Activated T-helper 1 cell treated with anti-CD3 and anti-CD28 coated beads, Interleukin-12 subunit alpha, Interleukin-12 subunit beta, Interleukin-2, Interleukin-4 antibody, amounts not matched to agents 30 ng/mL and 10 ng/mL and 1 ng/mL, durations not matched to agents 14 hours and 24 hours and 36 hours (primary cell): Measurements from ENCODE around the gene IGF1R. TPM values are rescaled to one million over a fixed set of nuclear protein-coding genes. Genes with fewer than 3 reads are reported as not detected.

ENCODE experiments used
- DNase-seq: peaks from one replicate; pipeline ENCODE4 v3.0.0; 2021; ENCODE audit warnings: low spot score
- H3K27ac Mint-ChIP-seq: one replicate; pipeline ENCODE4 v1.8.0; 2021; ENCODE audit warnings: mild to moderate bottlenecking, mixed read lengths
- H3K27me3 Mint-ChIP-seq: one replicate; pipeline ENCODE4 v1.8.0; 2022; ENCODE audit warnings: mild to moderate bottlenecking, moderate library complexity, mixed read lengths; ENCODE audit not compliant: insufficient read depth
- H3K36me3 Mint-ChIP-seq: one replicate; pipeline ENCODE4 v1.8.0; 2021; ENCODE audit warnings: low read depth, mixed read lengths
- H3K4me1 Mint-ChIP-seq: one replicate; pipeline ENCODE4 v1.8.0; 2021; ENCODE audit warnings: low read depth, mixed read lengths
- H3K4me3 Mint-ChIP-seq: one replicate; pipeline ENCODE4 v1.8.0; 2021; ENCODE audit warnings: mild to moderate bottlenecking, moderate library complexity, mixed read lengths
- H3K9me3 Mint-ChIP-seq: one replicate; pipeline ENCODE4 v1.8.0; 2021; ENCODE audit warnings: mixed read lengths
- intact Hi-C: fragments of 100-400 bp; cut with micrococcal nuclease; formaldehyde crosslinking; loops from one replicate; pipeline ENCODE4 v1.15.1; 2024
- total RNA-seq: library from RNA; stranded (reverse); gene quantifications from 2 replicates; pipeline ENCODE4 v1.2.3, GENCODE V29; 2022

IGF1R gene
- total RNA-seq, 1 donor from 2014 or later: 38.7 TPM

- intact Hi-C loops: no loop called here
These were observed 110.9 kb downstream of the IGF1R start for GRCh38 chr15:98759277-98759676.

GRCh38 chr15:98760112-98760826 lies 111.9 kb downstream of the IGF1R start:
- DNase-seq: no peak
- no peaks in the 10 kb centered on the region for H3K36me3 Mint-ChIP-seq
- H3K4me3 Mint-ChIP-seq: no peak overlapping the region
- no peaks in the 10 kb centered on the region for H3K27me3 Mint-ChIP-seq
- H3K9me3 Mint-ChIP-seq: no peaks in the 10 kb centered on the region
- intact Hi-C loops: no loop called here
- peaks cover under 1% of the 10 kb centered on the region for H3K4me1 Mint-ChIP-seq
- H3K27ac Mint-ChIP-seq: no peak overlapping the region

More at GRCh38 chr15:98759277-98759676, 110.9 kb downstream of the IGF1R start:
- Mint-ChIP-seq H3K27ac (no peak overlapping the region), H3K4me1 (peaks cover 6% of the 10 kb centered on the region), H3K36me3 (no peaks in the 10 kb centered on the region), H3K4me3 (no peak overlapping the region), H3K9me3 (no peaks in the 10 kb centered on the region), H3K27me3 (no peaks in the 10 kb centered on the region)
- no peak for DNase-seq

GRCh38 chr15:98760975-98761374 lies 112.6 kb downstream of the IGF1R start:
- no peaks in the 10 kb centered on the region for H3K27me3 Mint-ChIP-seq
- intact Hi-C loops: no loop called here
- DNase-seq: no peak
- H3K9me3 Mint-ChIP-seq: no peaks in the 10 kb centered on the region
- no peak overlapping the region for H3K27ac Mint-ChIP-seq
- no peaks in the 10 kb centered on the region for H3K36me3 Mint-ChIP-seq
- no peak overlapping the region for H3K4me3 Mint-ChIP-seq
- no peaks in the 10 kb centered on the region for H3K4me1 Mint-ChIP-seq

GRCh38 chr15:98763179-98763578 lies 114.8 kb downstream of the IGF1R start:
- H3K4me1 Mint-ChIP-seq: no peaks in the 10 kb centered on the region
- no peaks in the 10 kb centered on the region for H3K36me3 Mint-ChIP-seq
- H3K27ac Mint-ChIP-seq: no peak overlapping the region
- H3K4me3 Mint-ChIP-seq: no peak overlapping the region
- no peaks in the 10 kb centered on the region for H3K27me3 Mint-ChIP-seq
- H3K9me3 Mint-ChIP-seq: no peaks in the 10 kb centered on the region
- DNase-seq: no peak
- intact Hi-C loops: no loop called here

GRCh38 chr15:98764291-98764690 lies 116.0 kb downstream of the IGF1R start:
- H3K9me3 Mint-ChIP-seq: no peaks in the 10 kb centered on the region
- no peak overlapping the region for H3K4me3 Mint-ChIP-seq
- H3K36me3 Mint-ChIP-seq: no peaks in the 10 kb centered on the region
- intact Hi-C loops: no loop called here
- DNase-seq: no peak
- no peak overlapping the region for H3K27ac Mint-ChIP-seq
- H3K4me1 Mint-ChIP-seq: no peaks in the 10 kb centered on the region
- H3K27me3 Mint-ChIP-seq: no peaks in the 10 kb centered on the region

GRCh38 chr15:98765610-98766009 lies 117.3 kb downstream of the IGF1R start:
- no peak for DNase-seq
- H3K4me1 Mint-ChIP-seq: no peaks in the 10 kb centered on the region
- H3K4me3 Mint-ChIP-seq: no peak overlapping the region
- H3K27me3 Mint-ChIP-seq: no peaks in the 10 kb centered on the region
- no peaks in the 10 kb centered on the region for H3K36me3 Mint-ChIP-seq
- no peak overlapping the region for H3K27ac Mint-ChIP-seq
- H3K9me3 Mint-ChIP-seq: no peaks in the 10 kb centered on the region
- intact Hi-C loops: no loop called here

- Mint-ChIP-seq H3K4me1 (peaks cover 9% of the 10 kb centered on the region), H3K27me3 (peaks cover 2% of the 10 kb centered on the region), H3K36me3 (no peaks in the 10 kb centered on the region), H3K9me3 (no peaks in the 10 kb centered on the region), H3K27ac (no peak overlapping the region), H3K4me3 (no peak overlapping the region)
- DNase-seq: no peak
- intact Hi-C loops: no loop called here
These were observed 119.4 kb downstream of the IGF1R start for GRCh38 chr15:98767692-98768091.

GRCh38 chr15:98769867-98770266 lies 121.5 kb downstream of the IGF1R start:
- no peak for DNase-seq
- H3K4me3 Mint-ChIP-seq: no peak overlapping the region
- no peak overlapping the region for H3K27ac Mint-ChIP-seq
- peaks cover 9% of the 10 kb centered on the region for H3K4me1 Mint-ChIP-seq
- no peaks in the 10 kb centered on the region for H3K9me3 Mint-ChIP-seq
- intact Hi-C loops: no loop called here
- peaks cover 2% of the 10 kb centered on the region for H3K27me3 Mint-ChIP-seq
- no peaks in the 10 kb centered on the region for H3K36me3 Mint-ChIP-seq

- Mint-ChIP-seq H3K36me3 (no peaks in the 10 kb centered on the region), H3K4me3 (no peak overlapping the region), H3K4me1 (peaks cover 9% of the 10 kb centered on the region), H3K27me3 (peaks cover 2% of the 10 kb centered on the region), H3K9me3 (no peaks in the 10 kb centered on the region), H3K27ac (no peak overlapping the region)
- no peak for DNase-seq
- intact Hi-C loops: no loop called here
These were observed 122.6 kb downstream of the IGF1R start for GRCh38 chr15:98770984-98771383.

GRCh38 chr15:98771541-98771940 lies 123.2 kb downstream of the IGF1R start:
- H3K27ac Mint-ChIP-seq: no peak overlapping the region
- no peaks in the 10 kb centered on the region for H3K36me3 Mint-ChIP-seq
- intact Hi-C loops: no loop called here
- no peak overlapping the region for H3K4me3 Mint-ChIP-seq
- no peaks in the 10 kb centered on the region for H3K9me3 Mint-ChIP-seq
- peaks cover 12% of the 10 kb centered on the region for H3K4me1 Mint-ChIP-seq
- peaks cover 2% of the 10 kb centered on the region for H3K27me3 Mint-ChIP-seq
- no peak for DNase-seq

GRCh38 chr15:98772895-98773294 lies 124.6 kb downstream of the IGF1R start:
- no peak for DNase-seq
- peaks cover 24% of the 10 kb centered on the region for H3K4me1 Mint-ChIP-seq
- peaks cover 2% of the 10 kb centered on the region for H3K27me3 Mint-ChIP-seq
- no peaks in the 10 kb centered on the region for H3K9me3 Mint-ChIP-seq
- H3K36me3 Mint-ChIP-seq: no peaks in the 10 kb centered on the region
- no peak overlapping the region for H3K27ac Mint-ChIP-seq
- H3K4me3 Mint-ChIP-seq: no peak overlapping the region
- intact Hi-C loops: no loop called here

GRCh38 chr15:98773616-98774015 lies 125.3 kb downstream of the IGF1R start:
- Mint-ChIP-seq H3K27ac (no peak overlapping the region), H3K9me3 (no peaks in the 10 kb centered on the region), H3K4me3 (no peak overlapping the region), H3K36me3 (no peaks in the 10 kb centered on the region), H3K4me1 (peaks cover 29% of the 10 kb centered on the region), H3K27me3 (peaks cover 2% of the 10 kb centered on the region)
- intact Hi-C loops: no loop called here
- no peak for DNase-seq

- Mint-ChIP-seq H3K4me3 (no peak overlapping the region), H3K27me3 (peaks cover 5% of the 10 kb centered on the region), H3K4me1 (peaks cover 37% of the 10 kb centered on the region), H3K36me3 (no peaks in the 10 kb centered on the region), H3K9me3 (no peaks in the 10 kb centered on the region), H3K27ac (no peak overlapping the region)
- DNase-seq: no peak
- intact Hi-C loops: loop anchor here (5.0 kb wide), 1 partner anchor 437 kb away; no protein-coding TSS in a partner anchor
These were observed 126.6 kb downstream of the IGF1R start for GRCh38 chr15:98774756-98775497.
